HG02970 (cell line): ENCODE results near the gene NPAS1.

Experiments
- ATAC-seq: cut with Tn5 transposase; IDR thresholded peaks from one replicate; pipeline ENCODE4 v1.9.1; 2021; ENCODE audit warnings: mild to moderate bottlenecking, moderate library complexity, moderate number of reproducible peaks; ENCODE audit not compliant: unreplicated experiment, low FRiP score

The NPAS1 gene, protein sequence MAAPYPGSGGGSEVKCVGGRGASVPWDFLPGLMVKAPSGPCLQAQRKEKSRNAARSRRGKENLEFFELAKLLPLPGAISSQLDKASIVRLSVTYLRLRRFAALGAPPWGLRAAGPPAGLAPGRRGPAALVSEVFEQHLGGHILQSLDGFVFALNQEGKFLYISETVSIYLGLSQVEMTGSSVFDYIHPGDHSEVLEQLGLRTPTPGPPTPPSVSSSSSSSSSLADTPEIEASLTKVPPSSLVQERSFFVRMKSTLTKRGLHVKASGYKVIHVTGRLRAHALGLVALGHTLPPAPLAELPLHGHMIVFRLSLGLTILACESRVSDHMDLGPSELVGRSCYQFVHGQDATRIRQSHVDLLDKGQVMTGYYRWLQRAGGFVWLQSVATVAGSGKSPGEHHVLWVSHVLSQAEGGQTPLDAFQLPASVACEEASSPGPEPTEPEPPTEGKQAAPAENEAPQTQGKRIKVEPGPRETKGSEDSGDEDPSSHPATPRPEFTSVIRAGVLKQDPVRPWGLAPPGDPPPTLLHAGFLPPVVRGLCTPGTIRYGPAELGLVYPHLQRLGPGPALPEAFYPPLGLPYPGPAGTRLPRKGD

GRCh38 chr19:47019431-47020041 is at the start of gene NPAS1:
Gene NPAS1, plus strand, starts transcription at chr19:47019837. Its CDS starts 1,211 bp downstream, at chr19:47021048.
- ATAC-seq, result no peak

DNA sequence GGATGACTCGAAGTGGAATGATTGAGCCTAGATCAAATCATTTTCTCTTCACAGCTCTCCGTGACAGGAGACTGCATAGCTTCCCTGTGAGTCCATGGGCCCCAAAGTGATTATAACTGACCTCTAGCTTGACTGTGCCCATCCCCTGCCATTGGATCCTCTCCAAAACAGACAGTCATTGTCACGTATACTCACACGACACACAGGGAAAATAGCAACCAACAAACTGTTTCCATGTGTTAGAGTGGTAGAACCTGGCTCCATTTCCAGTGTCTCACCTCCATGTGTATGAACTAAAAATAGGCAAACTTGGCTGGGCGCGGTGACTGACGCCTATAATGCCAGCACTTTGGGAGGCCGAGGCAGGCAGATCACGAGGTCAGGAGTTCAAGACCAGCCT is 48.8 kb upstream of the NPAS1 start:
- ATAC-seq, result no peak

GRCh38 chr19:46972311-46972710 is 47.3 kb upstream of the NPAS1 start:
- no peak for ATAC-seq

DNA sequence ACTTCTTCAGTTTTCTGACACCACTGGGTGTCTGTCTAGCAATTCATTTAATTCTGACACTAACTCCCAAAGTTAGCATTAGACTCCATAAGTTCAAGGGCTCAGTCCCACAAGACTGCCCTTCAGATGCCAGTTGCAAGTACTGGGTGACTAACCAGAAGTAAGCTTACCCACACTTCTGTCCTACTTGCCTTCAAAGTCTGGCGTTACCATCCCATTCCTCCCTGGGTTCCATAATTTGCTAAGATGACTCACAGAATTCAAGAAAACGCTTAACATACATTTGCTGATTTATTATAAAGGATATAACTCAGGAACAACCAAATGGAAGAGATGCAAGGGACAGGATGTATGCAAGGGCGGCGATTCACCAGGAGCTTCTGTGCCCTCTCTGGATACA is 45.5 kb upstream of the NPAS1 start:
- no peak for ATAC-seq

GRCh38 chr19:46975011-46975924 is 44.4 kb upstream of the NPAS1 start:
- ATAC-seq, result no peak

DNA sequence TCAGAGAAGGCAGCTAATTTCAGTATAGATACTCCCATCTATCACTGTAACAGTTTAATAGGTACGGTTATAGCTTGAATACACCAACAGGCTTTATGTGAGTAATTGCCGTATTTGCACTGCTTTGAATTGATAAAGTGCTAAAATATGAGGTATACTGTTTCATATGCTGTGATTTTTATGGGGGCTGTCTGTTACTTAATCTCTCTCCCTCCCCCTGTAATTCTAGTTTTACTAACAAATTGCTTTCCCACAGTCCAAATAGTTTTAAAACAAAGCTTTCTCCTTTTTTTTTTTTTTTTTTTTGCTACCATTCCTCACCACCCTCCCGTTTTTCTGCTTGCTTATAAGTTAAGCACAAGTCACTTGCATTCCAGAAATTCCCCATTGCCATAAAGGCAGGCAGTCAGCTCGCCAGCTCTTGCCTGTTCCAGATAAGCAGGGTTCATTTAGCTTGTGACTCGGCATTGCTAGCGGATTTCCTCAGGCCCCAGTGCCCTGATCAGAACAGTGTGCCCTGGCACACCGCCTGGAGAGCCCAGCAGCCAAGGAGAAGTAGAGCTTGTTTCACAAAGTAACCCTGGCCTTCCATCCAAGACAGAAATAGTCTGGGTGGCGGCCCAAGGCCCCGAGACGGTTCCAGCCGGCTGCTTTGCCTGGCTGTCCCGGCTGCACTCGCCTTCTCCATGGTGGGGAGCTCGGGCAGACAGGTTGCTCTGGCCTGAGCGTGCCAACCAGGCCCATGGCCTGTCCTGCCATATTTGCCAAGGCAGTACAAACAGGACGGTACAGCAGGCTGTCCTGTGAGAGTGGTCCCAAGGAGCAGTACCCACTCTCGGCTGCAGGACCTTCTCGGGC is 43.5 kb upstream of the NPAS1 start:
- no peak for ATAC-seq

- no peak for ATAC-seq
These were observed 42.8 kb upstream of the NPAS1 start for GRCh38 chr19:46976845-46977320.

DNA sequence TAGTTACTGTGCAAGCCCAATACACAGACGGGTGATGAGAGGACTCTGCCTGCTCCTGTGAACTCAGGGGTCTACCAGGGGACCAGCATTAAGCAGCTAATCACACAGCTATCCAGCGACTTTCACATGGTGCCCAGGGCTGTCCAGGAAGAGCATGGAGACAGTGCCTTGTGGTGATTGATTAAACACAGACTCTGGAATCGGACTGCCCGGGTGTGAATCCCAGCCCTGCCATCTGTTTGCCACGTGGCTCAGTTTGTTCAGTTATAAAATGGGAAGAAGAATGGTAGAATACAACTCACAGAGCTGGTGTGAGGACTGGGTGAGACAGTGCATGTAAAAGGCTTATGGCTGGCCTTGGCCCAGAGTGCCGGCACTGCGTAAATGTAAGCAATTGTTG is 42.1 kb upstream of the NPAS1 start:
- ATAC-seq, result no peak

DNA sequence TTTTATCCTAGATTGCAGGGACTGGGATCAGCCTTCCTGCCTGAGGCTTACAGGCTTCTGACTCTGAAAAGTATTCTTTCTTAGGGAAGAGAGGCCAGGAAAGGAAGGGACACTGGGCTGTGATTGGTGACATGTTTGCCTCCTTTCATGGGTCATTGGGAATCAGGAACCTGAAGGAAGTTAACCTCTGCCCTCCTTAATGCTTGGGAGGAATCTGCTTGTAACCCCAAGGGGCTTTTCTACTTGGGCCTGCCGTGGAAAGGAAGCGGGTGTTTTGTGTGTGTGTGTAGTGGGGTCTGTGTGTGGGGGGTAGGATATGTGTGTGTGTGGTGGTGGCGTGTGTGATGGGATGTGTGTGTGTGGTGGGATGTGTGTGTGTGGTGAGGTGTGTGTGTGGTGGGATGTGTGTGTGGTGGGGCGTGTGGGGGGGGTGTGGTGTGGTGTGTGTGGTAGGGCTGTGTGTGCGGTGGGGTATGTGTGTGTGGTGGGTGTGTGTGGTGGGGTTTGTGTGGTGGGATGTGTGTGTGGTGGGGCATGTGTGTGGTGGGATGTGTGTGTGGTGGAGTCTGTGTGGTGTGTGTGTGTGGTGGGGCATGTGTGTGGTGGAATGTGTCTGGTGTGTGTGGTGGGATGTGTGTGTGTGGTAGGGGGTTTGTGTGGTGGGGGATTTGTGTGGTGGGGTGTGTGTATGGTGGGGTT is 41.3 kb upstream of the NPAS1 start:
- ATAC-seq, result no peak

- no peak for ATAC-seq
These were observed 40.2 kb upstream of the NPAS1 start for GRCh38 chr19:46979126-46980105.

GRCh38 chr19:46980761-46981160 is 38.9 kb upstream of the NPAS1 start:
- ATAC-seq, result no peak

- no peak for ATAC-seq
These were observed 38.2 kb upstream of the NPAS1 start for GRCh38 chr19:46981286-46981945.

GRCh38 chr19:46983097-46983496 is 36.5 kb upstream of the NPAS1 start:
- no peak for ATAC-seq

DNA sequence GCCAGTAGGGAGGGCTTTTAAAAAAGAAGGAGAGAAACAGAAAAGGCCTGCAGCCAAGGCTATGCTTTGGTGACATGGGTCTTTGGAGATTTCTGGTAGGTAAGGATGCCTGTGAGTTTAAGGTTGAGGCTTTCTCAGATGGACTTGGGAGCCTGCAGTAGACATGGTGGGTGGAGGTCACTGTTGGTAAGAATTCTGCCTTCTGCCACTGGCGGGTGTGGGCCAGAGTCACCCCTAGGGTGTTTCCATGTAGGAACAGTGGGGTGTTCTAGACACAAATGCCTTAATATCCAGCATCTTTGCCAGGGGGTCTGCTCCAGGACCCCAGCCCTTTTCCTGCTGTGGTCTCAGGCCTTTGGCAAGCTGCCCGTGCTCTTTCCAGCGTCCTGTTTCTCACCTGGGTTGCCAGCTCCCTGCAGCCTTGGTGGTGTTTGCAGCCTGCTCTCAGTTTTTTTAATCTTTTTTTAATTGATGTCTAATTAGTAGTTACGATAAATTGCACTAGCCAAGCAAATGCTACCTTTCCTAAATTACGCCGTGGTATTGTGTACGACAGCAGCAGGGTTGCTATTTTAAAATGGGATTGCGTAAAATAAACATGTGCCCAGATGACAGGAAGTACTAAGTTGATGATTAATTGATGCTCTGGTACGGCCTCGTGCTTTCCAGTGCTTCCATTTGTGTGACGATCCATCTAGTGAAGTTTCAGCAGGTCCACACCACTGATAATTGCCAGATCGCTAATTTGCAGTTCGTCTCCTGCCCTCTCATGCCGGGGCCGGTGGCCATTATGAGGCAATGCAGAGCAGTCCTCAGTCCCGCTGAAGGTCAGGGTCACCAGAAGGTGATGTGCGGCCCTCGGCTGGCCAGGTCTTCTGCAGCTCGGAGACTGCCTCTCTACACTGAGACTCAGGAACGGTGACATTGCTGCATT is 35.3 kb upstream of the NPAS1 start:
- ATAC-seq, result no peak

DNA sequence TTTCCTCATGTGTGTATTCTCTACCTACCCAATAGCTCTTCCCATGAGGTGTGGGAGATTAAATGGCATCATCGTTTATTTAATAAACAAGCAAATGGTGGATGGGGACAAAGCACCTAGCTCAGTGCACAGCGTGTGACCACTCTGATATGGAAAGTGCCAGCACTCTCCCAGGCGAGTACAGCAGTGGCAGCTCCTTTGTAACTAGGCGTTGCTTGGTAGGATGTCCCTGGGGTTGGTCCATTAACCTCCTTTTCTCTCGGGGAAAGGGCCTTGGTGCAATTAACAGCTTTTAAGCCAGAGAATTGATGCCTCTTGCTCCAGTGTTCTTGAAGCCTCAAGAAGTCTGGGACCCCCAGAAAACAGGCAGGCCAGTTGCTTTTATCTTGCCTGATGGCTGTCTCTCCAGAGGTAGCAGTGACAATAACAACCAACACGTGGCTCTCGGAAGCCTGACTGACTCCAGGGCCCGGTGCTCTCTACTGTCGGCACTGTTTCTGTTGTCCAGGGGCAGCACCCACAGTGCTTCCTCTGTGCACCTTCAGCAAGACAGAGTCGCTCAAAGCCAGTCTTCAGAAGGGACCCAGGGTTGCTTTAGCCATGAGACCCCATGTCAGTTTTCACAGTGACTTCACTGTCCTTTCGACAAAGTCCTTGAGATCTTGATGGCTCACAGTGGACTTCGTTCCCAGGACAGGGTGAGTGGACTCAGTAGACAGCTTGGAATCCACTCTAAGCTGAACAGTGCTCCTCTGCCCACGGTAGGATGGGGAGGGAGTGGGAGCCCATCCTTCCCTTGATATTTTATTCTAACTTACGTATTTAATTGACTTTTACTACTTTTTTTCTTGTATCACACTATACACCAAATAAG is 33.9 kb upstream of the NPAS1 start:
- no peak for ATAC-seq
